ENCODE results near the gene PITPNM3.

GRCh38 chr17:6427279-6427781, 129.0 kb downstream of the PITPNM3 start:
- TF ChIP-seq EZH2 (IDR thresholded peaks at IDR 0.05; ENCODE audit: borderline replicate concordance) (no peak), CTCF (IDR thresholded peaks at IDR 0.05; ENCODE audit: poor library complexity) (no peak)

All from hepatocyte (in vitro differentiated cells).